ENCODE measurements around the gene AKT1S1. TPM values are rescaled to one million over a fixed set of nuclear protein-coding genes. Genes with fewer than 3 reads are reported as not detected.

AKT1S1 gene
- total RNA-seq, 4 donors from 2014 or later, result 23.8 to 56.8 (median 43.4) TPM

- peaks cover 21 to 29% of the 10 kb centered on the region in 2 donors for H3K4me1 ChIP-seq
- in situ Hi-C loops (cut with MboI; ENCODE audit: low sequenced_read_pairs in 4 of 4), result no loop called here
- intact Hi-C loops (cut with DNase I; ENCODE audit: low total_unique reads), result no loop called here
- ATAC-seq (no peak), DNase-seq (no peak)
- no peaks in the 10 kb centered on the region for H3K27me3 ChIP-seq
- no peak for TF ChIP-seq CTCF (IDR thresholded peaks at IDR 0.05 in 4 of 5, conservative IDR thresholded peaks at IDR 0.05 in 1 of 5)
- TF ChIP-seq POLR2A (IDR thresholded peaks at IDR 0.05), result no peak
- H3K36me3 ChIP-seq, result peaks cover 0 to 33% of the 10 kb centered on the region in 2 donors
- H3K27ac ChIP-seq, result peak overlapping the region in 2 of 4 donors; percentile 23 to 55
- H3K9me3 ChIP-seq, result no peaks in the 10 kb centered on the region
- no peak overlapping the region for H3K4me3 ChIP-seq
These were observed 22.5 kb downstream of the AKT1S1 start for GRCh38 chr19:49854378-49855263.

GRCh38 chr19:49853852-49854377 is 23.2 kb downstream of the AKT1S1 start:
- Histone ChIP-seq H3K4me3 (no peak overlapping the region), H3K36me3 (peaks cover 0 to 30% of the 10 kb centered on the region in 2 donors), H3K9me3 (no peaks in the 10 kb centered on the region), H3K4me1 (peaks cover 24 to 29% of the 10 kb centered on the region in 2 donors), H3K27me3 (no peaks in the 10 kb centered on the region), H3K27ac (peak overlapping the region in 3 of 4 donors; percentile 32 to 55 (median 48))
- in situ Hi-C loops (cut with MboI; ENCODE audit: low sequenced_read_pairs in 4 of 4), result no loop called here
- DNase-seq, result no peak
- no peak for ATAC-seq
- TF ChIP-seq POLR2A (IDR thresholded peaks at IDR 0.05) (no peak), CTCF (IDR thresholded peaks at IDR 0.05 in 4 of 5, conservative IDR thresholded peaks at IDR 0.05 in 1 of 5) (no peak)
- intact Hi-C loops (cut with DNase I; ENCODE audit: low total_unique reads), result no loop called here

GRCh38 chr19:49852631-49853126 is 24.5 kb downstream of the AKT1S1 start:
- Histone ChIP-seq H3K4me3 (peak overlapping the region in 2 of 4 donors; percentile 73), H3K27ac (peak overlapping the region in 2 of 4 donors; percentile 94 to 99), H3K4me1 (peaks cover 24 to 29% of the 10 kb centered on the region in 2 donors), H3K9me3 (no peaks in the 10 kb centered on the region), H3K27me3 (no peaks in the 10 kb centered on the region), H3K36me3 (peaks cover 0 to 24% of the 10 kb centered on the region in 2 donors)
- intact Hi-C loops (cut with DNase I; ENCODE audit: low total_unique reads), result no loop called here
- no peak for ATAC-seq
- in situ Hi-C loops (cut with MboI; ENCODE audit: low sequenced_read_pairs in 4 of 4), result no loop called here
- DNase-seq, result no peak
- no peak for TF ChIP-seq POLR2A (IDR thresholded peaks at IDR 0.05)
- TF ChIP-seq CTCF (IDR thresholded peaks at IDR 0.05 in 4 of 5, conservative IDR thresholded peaks at IDR 0.05 in 1 of 5), result no peak

GRCh38 chr19:49851456-49852259 is 25.5 kb downstream of the AKT1S1 start:
- Histone ChIP-seq H3K27ac (peak overlapping the region; percentile 94 to 99 (median 97)), H3K27me3 (no peaks in the 10 kb centered on the region), H3K9me3 (no peaks in the 10 kb centered on the region), H3K36me3 (peaks cover 0 to 15% of the 10 kb centered on the region in 2 donors), H3K4me1 (peaks cover 24 to 29% of the 10 kb centered on the region in 2 donors), H3K4me3 (peak overlapping the region; percentile 73 to 79 (median 74))
- no peak for TF ChIP-seq POLR2A (IDR thresholded peaks at IDR 0.05)
- no peak for TF ChIP-seq CTCF (IDR thresholded peaks at IDR 0.05 in 4 of 5, conservative IDR thresholded peaks at IDR 0.05 in 1 of 5)
- in situ Hi-C loops (cut with MboI; ENCODE audit: low sequenced_read_pairs in 4 of 4) (no loop called here), intact Hi-C loops (cut with DNase I; ENCODE audit: low total_unique reads) (loop anchor here (1.0 to 2.0 kb wide), 2 partner anchors 15 to 26 kb away; partner anchors contain the start of genes AKT1S1, PNKP and TBC1D17)
- ATAC-seq (peak; percentile 4 to 6), DNase-seq (no peak)
